Spleen (tissue), 7 donors: ENCODE data around the gene PNMA6E.

Experiments used
- POLR2AphosphoS5 ChIP-seq, 3 donors: sonication (generic); formaldehyde crosslinking; IDR thresholded peaks; one replicate each; pipeline ENCODE4 v1.5.1; 2017; ENCODE audit warnings: antibody characterized with exemption in 3 of 3
- TF ChIP-seq, protein P1 (sequence below), 11 experiments: fragments of 200-600 bp in 7 of 11; fragments of 450-650 bp in 4 of 11; sonication (generic) in 4 of 11; IDR thresholded peaks in 8 of 11; conservative IDR thresholded peaks in 3 of 11; 1 replicate in 7 of 11; 2 replicates in 4 of 11; pipeline versions ENCODE4 v1.4.0 to v1.8.0; 2016 to 2021; ENCODE audit warnings: antibody characterized with exemption in 11 of 11, inconsistent platforms in 4 of 11, mild to moderate bottlenecking in 1 of 11
- donor health status: DM: no; HTN: no; CAD: no; lungs with moderate emphysema.
- donor health status: DM: no; HTN: no; CAD: no.
- donor health status: DM: no; HTN: no; CAD: no.

DNA sequence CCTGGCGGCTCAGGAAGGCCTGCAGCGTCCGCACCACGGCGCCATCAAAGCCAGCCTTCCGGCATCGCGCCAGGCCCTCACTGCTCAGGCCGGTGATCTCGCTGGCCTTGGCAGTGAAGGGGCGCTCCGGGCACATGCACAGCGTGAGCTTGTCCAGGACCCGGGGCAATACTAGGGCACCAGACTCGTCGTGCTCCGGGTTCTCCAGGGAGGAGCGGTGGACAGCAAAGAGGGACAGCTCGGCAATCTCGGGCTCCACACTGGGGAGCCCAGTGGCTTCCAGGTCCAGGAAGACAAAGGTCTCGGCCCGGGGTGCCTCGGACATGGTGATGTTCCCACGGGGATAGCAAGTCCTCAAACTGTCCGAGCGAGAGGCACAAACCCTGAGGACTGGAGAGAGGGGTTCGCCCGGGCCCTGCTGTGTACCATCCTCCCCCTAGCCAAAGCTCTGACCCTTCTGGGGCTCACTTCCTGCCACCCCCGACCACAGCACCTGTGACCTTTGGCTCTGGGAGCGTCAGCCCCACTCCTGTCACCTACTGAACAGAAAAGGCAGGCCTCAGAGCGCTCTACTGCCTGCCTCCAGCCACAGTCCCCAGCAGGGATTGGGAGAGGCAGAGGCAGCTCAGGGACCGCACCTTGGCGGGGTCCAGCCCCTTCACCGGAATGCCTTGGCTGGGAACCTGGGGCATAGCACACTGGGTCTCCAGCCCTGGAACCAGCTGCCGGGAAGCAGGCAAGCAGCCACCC, 44.1 kb upstream of the PNMA6E start:
- TF ChIP-seq, protein P1, sequence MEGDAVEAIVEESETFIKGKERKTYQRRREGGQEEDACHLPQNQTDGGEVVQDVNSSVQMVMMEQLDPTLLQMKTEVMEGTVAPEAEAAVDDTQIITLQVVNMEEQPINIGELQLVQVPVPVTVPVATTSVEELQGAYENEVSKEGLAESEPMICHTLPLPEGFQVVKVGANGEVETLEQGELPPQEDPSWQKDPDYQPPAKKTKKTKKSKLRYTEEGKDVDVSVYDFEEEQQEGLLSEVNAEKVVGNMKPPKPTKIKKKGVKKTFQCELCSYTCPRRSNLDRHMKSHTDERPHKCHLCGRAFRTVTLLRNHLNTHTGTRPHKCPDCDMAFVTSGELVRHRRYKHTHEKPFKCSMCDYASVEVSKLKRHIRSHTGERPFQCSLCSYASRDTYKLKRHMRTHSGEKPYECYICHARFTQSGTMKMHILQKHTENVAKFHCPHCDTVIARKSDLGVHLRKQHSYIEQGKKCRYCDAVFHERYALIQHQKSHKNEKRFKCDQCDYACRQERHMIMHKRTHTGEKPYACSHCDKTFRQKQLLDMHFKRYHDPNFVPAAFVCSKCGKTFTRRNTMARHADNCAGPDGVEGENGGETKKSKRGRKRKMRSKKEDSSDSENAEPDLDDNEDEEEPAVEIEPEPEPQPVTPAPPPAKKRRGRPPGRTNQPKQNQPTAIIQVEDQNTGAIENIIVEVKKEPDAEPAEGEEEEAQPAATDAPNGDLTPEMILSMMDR (IDR thresholded peaks at IDR 0.05 in 8 of 11, conservative IDR thresholded peaks at IDR 0.05 in 3 of 11): no peak
- TF ChIP-seq POLR2AphosphoS5 (IDR thresholded peaks at IDR 0.05): no peak
